ENCODE data around the gene PNCK. TPM values are rescaled to one million over a fixed set of nuclear protein-coding genes. Genes with fewer than 3 reads are reported as not detected.

Gene PNCK
- total and polyA plus RNA-seq, 10 of the 15 experiments (the other 5 are each of a cell fraction or from before 2014, with no cell fraction given) = 0.21 to 0.67 (median 0.54) TPM; not detected in 7

GRCh38 chrX:153709726-153710674 lies 36.4 kb upstream of the PNCK start:
- no peak for DNase-seq (ENCODE audit: low read depth, low spot score)
- H3K9me3 ChIP-seq (replicated peaks; ENCODE audit: control insufficient read depth, insufficient read depth, low read length) = no peaks in the 10 kb centered on the region
- no peak overlapping the region for H3K9ac ChIP-seq (ENCODE audit: control insufficient read depth, insufficient read depth, low read length)
- H3K27me3 ChIP-seq (replicated peaks in 1 of 2; ENCODE audit: control insufficient read depth in 2 of 2, insufficient read depth in 2 of 2, low read length in 1 of 2) = no peaks in the 10 kb centered on the region
- no peak overlapping the region for H3K4me2 ChIP-seq (ENCODE audit: control insufficient read depth, insufficient read depth)
- no peaks in the 10 kb centered on the region for H3K79me2 ChIP-seq (ENCODE audit: control insufficient read depth, insufficient read depth, low read length)
- CTCF ChIA-PET = no interaction called here
- no peaks in the 10 kb centered on the region for H4K20me1 ChIP-seq (ENCODE audit: control insufficient read depth, insufficient read depth)
- H3K4me1 ChIP-seq (ENCODE audit: control insufficient read depth, insufficient read depth, low read length) = no peaks in the 10 kb centered on the region
- SMC1A ChIA-PET (ENCODE audit: uncharacterized antibody, unreplicated experiment) = no interaction called here
- TF ChIP-seq TCF3 (IDR thresholded peaks at IDR 0.05; ENCODE audit: borderline replicate concordance, insufficient read depth, low read depth, low read length) (no peak), GATAD2B (conservative IDR thresholded peaks at IDR 0.05; ENCODE audit: low read depth) (no peak), CUX1 (IDR thresholded peaks at IDR 0.05; ENCODE audit: insufficient replicate concordance, low read depth, low read length) (no peak), NFIC (IDR thresholded peaks at IDR 0.05; ENCODE audit: low read depth, low read length) (no peak), CBFB (IDR thresholded peaks at IDR 0.05; ENCODE audit: low read depth) (no peak), ZBTB33 (IDR thresholded peaks at IDR 0.05) (no peak), ZNF274 (IDR thresholded peaks at IDR 0.05; ENCODE audit: insufficient read depth, insufficient read length) (no peak), HDGF (IDR thresholded peaks at IDR 0.05) (no peak), SPI1 (IDR thresholded peaks at IDR 0.05; ENCODE audit: borderline replicate concordance, insufficient read depth, low read depth, low read length) (no peak), MXI1 (IDR thresholded peaks at IDR 0.05; ENCODE audit: low read depth, low read length) (no peak), ZSCAN29 (IDR thresholded peaks at IDR 0.05) (no peak), ETV6 (conservative IDR thresholded peaks at IDR 0.05 in 1 of 2, IDR thresholded peaks at IDR 0.05 in 1 of 2; ENCODE audit: borderline replicate concordance in 1 of 2, low read depth in 1 of 2) (no peak), GABPA (IDR thresholded peaks at IDR 0.05; ENCODE audit: low read depth) (no peak), TBL1XR1 (IDR thresholded peaks at IDR 0.05; ENCODE audit: low read depth, low read length) (no peak), SMAD1 (IDR thresholded peaks at IDR 0.05; ENCODE audit: low read depth, partially characterized antibody) (no peak), NFYB (IDR thresholded peaks at IDR 0.05; ENCODE audit: insufficient read depth, low read depth, low read length) (no peak), HDAC6 (IDR thresholded peaks at IDR 0.05; ENCODE audit: unreplicated experiment) (no peak)
- H3K27ac ChIP-seq (ENCODE audit: control insufficient read depth, insufficient read depth) = no peak overlapping the region
- ATAC-seq = no peak
- in situ Hi-C loops (cut with MboI) = loop anchor here (10.0 kb wide), 1 partner anchor 105 kb away; no protein-coding TSS in a partner anchor
- H2AFZ ChIP-seq (ENCODE audit: control insufficient read depth, low read depth, low read length) = no peak overlapping the region
- 68% methylated on average over 27 of the region's 27 CpGs for WGBS (ENCODE audit: insufficient coverage, insufficient replicate concordance, low lambda C conversion rate, missing lambda C conversion rate)
- H3K4me3 ChIP-seq = no peak overlapping the region
- RAD21 ChIA-PET (ENCODE audit: unreplicated experiment) = no interaction called here
- H3K36me3 ChIP-seq (ENCODE audit: control insufficient read depth in 2 of 2, insufficient read depth in 2 of 2, low read length in 1 of 2) = peaks cover 0 to 4% of the 10 kb centered on the region in 2 experiments
- BruUV-seq (replicated peaks) = no TSS peak
- intact Hi-C loops (cut with micrococcal nuclease; ENCODE audit: unreplicated experiment) = no loop called here
- POLR2A ChIA-PET = no interaction called here
- no peak for FAIRE-seq
